Liver (tissue), 5 donors: Measurements from ENCODE around the gene UBE2S. TPM values are rescaled to one million over a fixed set of nuclear protein-coding genes. Genes with fewer than 3 reads are reported as not detected.

ENCODE experiments used
- JUND ChIP-seq, 2 donors: IDR thresholded peaks; 2 replicates each; pipeline ENCODE4 v1.6.1; 2016; ENCODE audit warnings: antibody characterized with exemption in 2 of 2
- ZBTB33 ChIP-seq: IDR thresholded peaks from 2 replicates; pipeline ENCODE4 v1.6.1; 2016; ENCODE audit warnings: antibody characterized with exemption
- polyA plus RNA-seq, 2 donors: library from polyadenylated mRNA; stranded (reverse) in 1 of 2; unstranded in 1 of 2; fragments of 200-250 nt in 1 of 2; fragments of >200 nt in 1 of 2; fragmentation: Nextera tagmentation in 1 of 2; extraction: Ambion mirVana in 1 of 2; gene quantifications; one replicate each; pipeline versions ENCODE4 v1.2.1 to v1.2.3, GENCODE V29; 2013 to 2015
- total RNA-seq, 2 donors: library from RNA; depleted of rRNA; stranded (reverse); fragments of >200 nt; gene quantifications; one replicate each; pipeline ENCODE4 v1.2.3, GENCODE V29; 2014
- donor health status: healthy.
- donor health status: healthy.
- donor health status: healthy.

UBE2S gene
- total and polyA plus RNA-seq, 4 donors: 5.2 to 95.2 (median 6.8) TPM

DNA sequence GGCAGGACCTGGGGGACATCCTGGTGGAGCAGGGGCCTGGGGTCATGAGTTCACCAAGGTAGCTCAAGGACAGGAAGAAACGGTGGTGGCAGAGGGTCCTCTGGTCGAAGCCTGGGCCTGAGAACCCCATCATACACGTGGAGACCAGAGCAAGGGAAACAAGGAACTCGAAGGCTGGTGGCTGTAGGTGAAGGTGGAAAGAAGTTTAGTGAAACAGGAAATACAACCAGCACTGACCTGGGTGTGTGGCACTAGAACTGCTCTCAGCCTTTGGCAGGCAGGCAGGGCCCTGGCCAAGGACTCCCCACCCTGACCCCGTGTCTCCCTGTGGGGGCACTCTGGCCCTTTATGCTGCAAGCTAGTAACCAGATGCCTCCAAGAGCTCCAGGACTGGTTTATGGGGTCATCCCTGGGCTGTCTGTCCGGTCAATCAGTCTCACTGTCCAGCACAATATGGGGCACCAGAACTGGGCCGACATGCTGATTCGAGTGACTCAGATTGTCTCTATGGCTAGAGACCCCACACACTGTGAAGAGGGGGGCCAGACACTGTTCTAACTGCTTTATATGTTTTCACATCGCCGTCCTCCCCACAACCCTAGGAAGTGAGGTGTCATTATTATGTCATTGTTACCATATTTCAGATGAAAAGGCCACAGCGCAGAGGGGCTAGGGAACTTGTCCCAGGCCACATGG is 56.8 kb downstream of the UBE2S start (continued):
- TF ChIP-seq ZBTB33 (no peak), JUND (IDR thresholded peaks at IDR 0.05) (no peak)

Other genes starting within 250 kb of the UBE2S start
Only the 30 nearest of the 32 such genes appear.
- under 1 TPM in 1 of 2 donors, not detected in 1; under 0.01 TPM for gene SYT5, start 227.5 kb downstream of the UBE2S start, total RNA-seq
- gene SYT5, start 227.5 kb downstream of the UBE2S start, polyA plus RNA-seq: not detected
- gene PTPRH, start 198.3 kb downstream of the UBE2S start, total RNA-seq: 10 to 100 TPM in 1 of 2 donors, 1 to 10 TPM in 1; 3.1 to 18.5 TPM
- 10 to 100 TPM in 1 of 2 donors, 1 to 10 TPM in 1; 4.3 to 20.4 TPM for gene PTPRH, start 198.3 kb downstream of the UBE2S start, polyA plus RNA-seq
- 10 to 100 TPM in 1 of 2 donors, 1 to 10 TPM in 1; 4.8 to 13.7 TPM for gene TMEM86B, start 179.0 kb downstream of the UBE2S start, total RNA-seq
- 10 to 100 TPM; 19.4 to 20.1 TPM for gene TMEM86B, start 179.0 kb downstream of the UBE2S start, polyA plus RNA-seq
- 10 to 100 TPM; 24.6 to 40.1 TPM for gene PPP6R1, start 148.8 kb downstream of the UBE2S start, total RNA-seq
- 10 to 100 TPM in 1 of 2 donors, 1 to 10 TPM in 1; 5.5 to 20.4 TPM for gene PPP6R1, start 148.8 kb downstream of the UBE2S start, polyA plus RNA-seq
- gene HSPBP1, start 127.7 kb downstream of the UBE2S start, total RNA-seq: 10 to 100 TPM in 1 of 2 donors, 1 to 10 TPM in 1; 9.4 to 11.6 TPM
- 10 to 100 TPM; 15.3 to 31.6 TPM for gene HSPBP1, start 127.7 kb downstream of the UBE2S start, polyA plus RNA-seq
- under 1 TPM; 0.42 to 0.65 TPM for gene BRSK1, start 123.8 kb downstream of the UBE2S start, total RNA-seq
- gene BRSK1, start 123.8 kb downstream of the UBE2S start, polyA plus RNA-seq: under 1 TPM in 1 of 2 donors, not detected in 1; 0.10 TPM
- gene TMEM150B, start 82.4 kb downstream of the UBE2S start, total RNA-seq: 1 to 10 TPM; 2.1 to 3.3 TPM
- 1 to 10 TPM in 1 of 2 donors, under 1 TPM in 1; 0.81 to 1.8 TPM for gene TMEM150B, start 82.4 kb downstream of the UBE2S start, polyA plus RNA-seq
- 10 to 100 TPM in 1 of 2 donors, 1 to 10 TPM in 1; 3.9 to 11.6 TPM for gene KMT5C, start 67.9 kb downstream of the UBE2S start, total RNA-seq
- 1 to 10 TPM; 1.1 to 2.1 TPM for gene KMT5C, start 67.9 kb downstream of the UBE2S start, polyA plus RNA-seq
- not detected for gene COX6B2, start 53.1 kb downstream of the UBE2S start, total RNA-seq
- gene COX6B2, start 53.1 kb downstream of the UBE2S start, polyA plus RNA-seq: not detected
- gene GARIN5B, start 44.5 kb downstream of the UBE2S start, total RNA-seq: not detected
- not detected for gene GARIN5B, start 44.5 kb downstream of the UBE2S start, polyA plus RNA-seq
- not detected for gene IL11, start 37.3 kb downstream of the UBE2S start, total RNA-seq
- not detected for gene IL11, start 37.3 kb downstream of the UBE2S start, polyA plus RNA-seq
- not detected for gene TMEM190, start 31.0 kb downstream of the UBE2S start, total RNA-seq
- not detected for gene TMEM190, start 31.0 kb downstream of the UBE2S start, polyA plus RNA-seq
- under 1 TPM; 0.08 to 0.47 TPM for gene TMEM238, start 23.5 kb downstream of the UBE2S start, total RNA-seq
- gene TMEM238, start 23.5 kb downstream of the UBE2S start, polyA plus RNA-seq: under 1 TPM; 0.47 to 0.54 TPM
- gene RPL28, start 21.9 kb downstream of the UBE2S start, total RNA-seq: 100 to 1,000 TPM; 116 to 150 TPM
- gene RPL28, start 21.9 kb downstream of the UBE2S start, polyA plus RNA-seq: 100 to 1,000 TPM; 177 to 535 TPM
- 1 to 10 TPM in 1 of 2 donors, not detected in 1; 1.6 TPM for gene SHISA7, start 35.5 kb upstream of the UBE2S start, total RNA-seq
- gene SHISA7, start 35.5 kb upstream of the UBE2S start, polyA plus RNA-seq: not detected
- gene ISOC2, start 53.9 kb upstream of the UBE2S start, total RNA-seq: 100 to 1,000 TPM in 1 of 2 donors, 10 to 100 TPM in 1; 49.1 to 101 TPM
- 100 to 1,000 TPM; 136 to 181 TPM for gene ISOC2, start 53.9 kb upstream of the UBE2S start, polyA plus RNA-seq
- gene C19orf85, start 57.0 kb upstream of the UBE2S start, total RNA-seq: not detected
- not detected for gene C19orf85, start 57.0 kb upstream of the UBE2S start, polyA plus RNA-seq
- gene ZNF628, start 68.8 kb upstream of the UBE2S start, total RNA-seq: 1 to 10 TPM; 1.1 to 1.9 TPM
- gene ZNF628, start 68.8 kb upstream of the UBE2S start, polyA plus RNA-seq: 1 to 10 TPM in 1 of 2 donors, under 1 TPM in 1; 0.99 to 4.4 TPM
- 1 to 10 TPM; 1.4 to 3.7 TPM for gene NAT14, start 77.4 kb upstream of the UBE2S start, total RNA-seq
- 1 to 10 TPM; 2.6 to 3.5 TPM for gene NAT14, start 77.4 kb upstream of the UBE2S start, polyA plus RNA-seq
- under 1 TPM; 0.19 to 0.84 TPM for gene SSC5D, start 80.6 kb upstream of the UBE2S start, total RNA-seq
- 1 to 10 TPM in 1 of 2 donors, under 1 TPM in 1; 0.08 to 1.0 TPM for gene SSC5D, start 80.6 kb upstream of the UBE2S start, polyA plus RNA-seq
- not detected for gene SBK2, start 129.3 kb upstream of the UBE2S start, total RNA-seq
- gene SBK2, start 129.3 kb upstream of the UBE2S start, polyA plus RNA-seq: not detected
- not detected for gene SBK3, start 137.8 kb upstream of the UBE2S start, total RNA-seq
- under 1 TPM in 1 of 2 donors, not detected in 1; 0.03 TPM for gene SBK3, start 137.8 kb upstream of the UBE2S start, polyA plus RNA-seq
- gene ZNF579, start 173.1 kb upstream of the UBE2S start, total RNA-seq: under 1 TPM; 0.92 to 0.93 TPM
- 1 to 10 TPM; 1.4 to 3.3 TPM for gene ZNF579, start 173.1 kb upstream of the UBE2S start, polyA plus RNA-seq
- 1 to 10 TPM; 2.2 to 2.3 TPM for gene FIZ1, start 191.7 kb upstream of the UBE2S start, total RNA-seq
- gene FIZ1, start 191.7 kb upstream of the UBE2S start, polyA plus RNA-seq: 1 to 10 TPM; 1.1 to 4.3 TPM
- gene ZNF524, start 192.5 kb upstream of the UBE2S start, total RNA-seq: 1 to 10 TPM; 6.7 to 8.8 TPM
- gene ZNF524, start 192.5 kb upstream of the UBE2S start, polyA plus RNA-seq: 10 to 100 TPM; 11.5 to 12.3 TPM
- 1 to 10 TPM; 1.4 to 1.8 TPM for gene ZNF865, start 197.9 kb upstream of the UBE2S start, total RNA-seq
- 1 to 10 TPM in 1 of 2 donors, under 1 TPM in 1; 0.38 to 3.1 TPM for gene ZNF865, start 197.9 kb upstream of the UBE2S start, polyA plus RNA-seq
- gene ZNF784, start 216.8 kb upstream of the UBE2S start, total RNA-seq: 1 to 10 TPM; 3.9 to 6.0 TPM
- 1 to 10 TPM in 1 of 2 donors, under 1 TPM in 1; 0.79 to 3.6 TPM for gene ZNF784, start 216.8 kb upstream of the UBE2S start, polyA plus RNA-seq
- 1 to 10 TPM; 2.6 to 5.0 TPM for gene ZNF580, start 233.2 kb upstream of the UBE2S start, total RNA-seq
- gene ZNF580, start 233.2 kb upstream of the UBE2S start, polyA plus RNA-seq: 1 to 10 TPM; 5.1 to 5.2 TPM
- gene ZNF581, start 235.9 kb upstream of the UBE2S start, total RNA-seq: 1 to 10 TPM; 2.1 to 7.3 TPM
- gene ZNF581, start 235.9 kb upstream of the UBE2S start, polyA plus RNA-seq: 1 to 10 TPM; 4.8 to 5.6 TPM
- 1 to 10 TPM; 3.6 to 5.6 TPM for gene CCDC106, start 240.4 kb upstream of the UBE2S start, total RNA-seq
- 10 to 100 TPM in 1 of 2 donors, 1 to 10 TPM in 1; 6.1 to 13.5 TPM for gene CCDC106, start 240.4 kb upstream of the UBE2S start, polyA plus RNA-seq